ENCODE results near the gene DOP1B.
"Not testable (repeated sequence)": the region's sequence is repeated elsewhere in the genome, so short reads cannot be mapped to it uniquely, and the experiment has no call there.

DOP1B gene

GRCh38 chr21:36141513-36141925, 15.1 kb upstream of the DOP1B start:
- DNase-seq, result peak; percentile 80

GRCh38 chr21:36144233-36144632, 12.4 kb upstream of the DOP1B start:
- DNase-seq, result not testable (repeated sequence)

GRCh38 chr21:36145259-36145658, 11.4 kb upstream of the DOP1B start:
- DNase-seq, result no peak

GRCh38 chr21:36147911-36148310, 8.7 kb upstream of the DOP1B start:
- no peak for DNase-seq

GRCh38 chr21:36148886-36149285, 7.7 kb upstream of the DOP1B start:
- DNase-seq, result no peak

- DNase-seq, result no peak
Observed at GRCh38 chr21:36149788-36150711, 6.6 kb upstream of the DOP1B start.

GRCh38 chr21:36155603-36156338, 853 bp upstream of the DOP1B start:
- DNase-seq, result no peak

GRCh38 chr21:36156339-36156814, 247 bp upstream of the DOP1B start:
- DNase-seq, result peak; percentile 81

GRCh38 chr21:36159356-36159921, 2.8 kb downstream of the DOP1B start:
- no peak for DNase-seq

GRCh38 chr21:36160850-36161178, 4.2 kb downstream of the DOP1B start:
- no peak for DNase-seq

GRCh38 chr21:36162631-36163030, 6.0 kb downstream of the DOP1B start:
- DNase-seq, result peak; percentile 24

- no peak for DNase-seq
Observed at GRCh38 chr21:36163750-36164741, 7.4 kb downstream of the DOP1B start.

GRCh38 chr21:36165356-36165755, 8.7 kb downstream of the DOP1B start:
- no peak for DNase-seq

- DNase-seq, result no peak
Observed at GRCh38 chr21:36166705-36167104, 10.1 kb downstream of the DOP1B start.

GRCh38 chr21:36167541-36167940, 10.9 kb downstream of the DOP1B start:
- DNase-seq, result no peak

- no peak for DNase-seq
Observed at GRCh38 chr21:36169470-36170128, 13.0 kb downstream of the DOP1B start.

- DNase-seq, result no peak
Observed at GRCh38 chr21:36170823-36171222, 14.2 kb downstream of the DOP1B start.

GRCh38 chr21:36171336-36171735, 14.7 kb downstream of the DOP1B start:
- no peak for DNase-seq

- DNase-seq, result no peak
Observed at GRCh38 chr21:36171741-36172331, 15.2 kb downstream of the DOP1B start.

GRCh38 chr21:36174780-36175179, 18.2 kb downstream of the DOP1B start:
- DNase-seq, result no peak
